Sigmoid colon (tissue), 7 donors: ENCODE results near the gene AFAP1. TPM values are rescaled to one million over a fixed set of nuclear protein-coding genes. Genes with fewer than 3 reads are reported as not detected.

Experiments
- DNase-seq: peaks from one replicate; pipeline ENCODE4 v3.0.0-alpha.2; 2019
- H3K27ac ChIP-seq, 4 donors: fragments of 200-600 bp; sonication (generic); one replicate each; pipeline ENCODE4 v1.5.1; 2016 to 2019; ENCODE audit warnings: mild to moderate bottlenecking in 1 of 4
- H3K27me3 ChIP-seq, 3 donors: fragments of 200-600 bp; sonication (generic); one replicate each; pipeline ENCODE4 v1.5.1; 2019; ENCODE audit warnings: mild to moderate bottlenecking in 1 of 3
- H3K36me3 ChIP-seq, 4 donors: fragments of 200-600 bp; sonication (generic); one replicate each; pipeline ENCODE4 v1.5.1; 2016 to 2019
- H3K4me1 ChIP-seq, 4 donors: fragments of 200-600 bp; sonication (generic); one replicate each; pipeline ENCODE4 v1.5.1; 2017 to 2019
- H3K4me3 ChIP-seq, 4 donors: fragments of 200-600 bp; sonication (generic); one replicate each; pipeline ENCODE4 v1.5.1; 2017 to 2019; ENCODE audit warnings: mild to moderate bottlenecking in 2 of 4, moderate library complexity in 1 of 4
- H3K9me3 ChIP-seq, 4 donors: fragments of 200-600 bp in 3 of 4; sonication (generic) in 3 of 4; one replicate each; pipeline versions ENCODE4 v1.5.1 to v1.6.1; 2013 to 2019
- EP300 ChIP-seq, 4 donors: sonication (generic); formaldehyde crosslinking; IDR thresholded peaks; one replicate each; pipeline ENCODE4 v1.6.1; 2017; ENCODE audit warnings: antibody characterized with exemption in 4 of 4
- POLR2A ChIP-seq, 2 donors: fragments of 450-650 bp; IDR thresholded peaks; one replicate each; pipeline ENCODE4 v1.6.1; 2016; ENCODE audit warnings: antibody characterized with exemption in 2 of 2, mild to moderate bottlenecking in 2 of 2, moderate library complexity in 2 of 2
- POLR2AphosphoS5 ChIP-seq, 4 donors: sonication (generic); formaldehyde crosslinking; IDR thresholded peaks; one replicate each; pipeline ENCODE4 v1.6.1; 2017; ENCODE audit warnings: antibody characterized with exemption in 4 of 4
- WGBS, 2 donors: extraction: QIAGEN DNeasy Blood & Tissue Kit; methylation state at CpG; one replicate each; pipeline ENCODE4 v1.1.7; 2013; 5-methylcytosine and 5-hydroxymethylcytosine counted together
- intact Hi-C: fragments of 100-400 bp; cut with DNase I; formaldehyde crosslinking; loops from one replicate; pipeline ENCODE4 v1.15.1; 2023
- polyA plus RNA-seq, 3 donors: library from polyadenylated mRNA; stranded (reverse); fragments of 200-250 nt; gene quantifications; one replicate each; pipeline ENCODE4 v1.2.3, GENCODE V29; 2013
- total RNA-seq, 4 donors: library from RNA; depleted of rRNA; stranded (reverse); fragments of >200 nt; gene quantifications; one replicate each; pipeline ENCODE4 v1.1.0, GENCODE V29; 2016
- TF ChIP-seq, protein P1 (sequence below), 4 experiments: fragments of 450-650 bp in 3 of 4; fragments of 200-600 bp in 1 of 4; IDR thresholded peaks; one replicate each; pipeline ENCODE4 v1.5.1; 2016 to 2019; ENCODE audit warnings: antibody characterized with exemption in 4 of 4, mild to moderate bottlenecking in 3 of 4, moderate library complexity in 2 of 4
- donor health status: healthy with polysubstance abuse.
- donor health status: Bipolar disorder and iron deficiency.
- donor health status: healthy.

Gene AFAP1
- total and polyA plus RNA-seq, 7 donors: 7.6 to 51.3 (median 24.0) TPM

DNA sequence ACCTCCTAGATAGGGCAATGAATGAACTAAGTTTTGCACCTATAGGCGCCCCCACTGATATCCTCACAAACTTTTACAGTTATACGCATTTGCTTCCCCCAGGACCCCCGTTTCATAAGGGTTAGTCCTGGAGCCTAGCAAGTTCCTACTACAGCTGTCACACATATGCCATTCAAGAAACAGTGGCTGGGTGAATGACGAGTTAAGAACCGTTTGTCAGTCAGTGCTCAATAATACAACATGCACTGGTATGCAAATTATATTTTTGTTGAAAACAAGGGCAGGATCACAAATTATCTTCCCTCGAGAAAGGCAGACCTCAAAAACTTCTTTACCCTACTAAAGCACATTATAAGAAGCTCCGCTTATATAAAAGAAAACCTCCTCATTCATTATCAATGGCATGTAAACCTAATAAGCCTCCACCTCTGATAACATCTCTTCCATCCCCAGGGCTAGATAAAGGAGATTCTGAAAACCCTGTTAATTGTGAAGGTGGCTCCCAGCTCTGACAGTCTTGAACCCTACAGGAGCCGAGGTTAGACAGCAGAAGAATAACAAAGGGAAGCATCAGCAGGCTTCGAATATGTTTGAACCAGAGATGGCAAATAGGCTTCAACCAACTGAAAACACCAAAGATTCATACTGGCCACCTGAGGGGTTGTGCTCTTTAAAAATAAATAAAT, 40.3 kb downstream of the AFAP1 start:
- Histone ChIP-seq H3K9me3 (no peaks in the 10 kb centered on the region), H3K27ac (peak overlapping the region in 2 of 4 donors; percentile 85 to 94), H3K4me3 (no peak overlapping the region), H3K27me3 (no peaks in the 10 kb centered on the region), H3K4me1 (peaks cover 0 to 91% (median 79%) of the 10 kb centered on the region in 4 donors), H3K36me3 (no peaks in the 10 kb centered on the region)
- TF ChIP-seq POLR2AphosphoS5 (IDR thresholded peaks at IDR 0.05) (no peak), POLR2A (IDR thresholded peaks at IDR 0.05) (no peak), EP300 (IDR thresholded peaks at IDR 0.05) (no peak)
- TF ChIP-seq, protein P1, sequence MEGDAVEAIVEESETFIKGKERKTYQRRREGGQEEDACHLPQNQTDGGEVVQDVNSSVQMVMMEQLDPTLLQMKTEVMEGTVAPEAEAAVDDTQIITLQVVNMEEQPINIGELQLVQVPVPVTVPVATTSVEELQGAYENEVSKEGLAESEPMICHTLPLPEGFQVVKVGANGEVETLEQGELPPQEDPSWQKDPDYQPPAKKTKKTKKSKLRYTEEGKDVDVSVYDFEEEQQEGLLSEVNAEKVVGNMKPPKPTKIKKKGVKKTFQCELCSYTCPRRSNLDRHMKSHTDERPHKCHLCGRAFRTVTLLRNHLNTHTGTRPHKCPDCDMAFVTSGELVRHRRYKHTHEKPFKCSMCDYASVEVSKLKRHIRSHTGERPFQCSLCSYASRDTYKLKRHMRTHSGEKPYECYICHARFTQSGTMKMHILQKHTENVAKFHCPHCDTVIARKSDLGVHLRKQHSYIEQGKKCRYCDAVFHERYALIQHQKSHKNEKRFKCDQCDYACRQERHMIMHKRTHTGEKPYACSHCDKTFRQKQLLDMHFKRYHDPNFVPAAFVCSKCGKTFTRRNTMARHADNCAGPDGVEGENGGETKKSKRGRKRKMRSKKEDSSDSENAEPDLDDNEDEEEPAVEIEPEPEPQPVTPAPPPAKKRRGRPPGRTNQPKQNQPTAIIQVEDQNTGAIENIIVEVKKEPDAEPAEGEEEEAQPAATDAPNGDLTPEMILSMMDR (IDR thresholded peaks at IDR 0.05): no peak
- no peak for DNase-seq
- intact Hi-C loops: no loop called here
- WGBS, 2 donors: 69 to 72% methylated on average over 9 of the region's 9 CpGs

DNA sequence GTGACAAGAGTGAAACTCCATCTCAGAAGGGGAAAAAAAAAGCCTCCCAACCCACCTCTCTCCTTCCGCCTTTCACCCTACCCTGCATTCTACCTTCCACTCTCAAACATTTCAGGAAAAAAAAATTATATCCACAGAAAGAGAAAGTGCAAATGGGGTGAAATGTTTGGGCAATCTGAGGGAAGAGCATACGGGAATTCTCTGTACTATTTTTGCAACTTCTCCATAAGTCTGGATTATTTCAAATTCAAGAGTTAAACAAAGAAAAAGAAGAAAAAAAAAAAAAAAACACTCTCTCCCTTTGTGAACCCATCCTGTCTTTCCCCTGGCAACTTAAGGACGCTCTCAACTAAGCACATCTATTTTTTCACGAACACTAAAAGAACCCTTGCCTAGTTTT, 41.3 kb downstream of the AFAP1 start:
- Histone ChIP-seq H3K4me3 (no peak overlapping the region), H3K9me3 (no peaks in the 10 kb centered on the region), H3K4me1 (peaks cover 0 to 89% (median 77%) of the 10 kb centered on the region in 4 donors), H3K27me3 (no peaks in the 10 kb centered on the region), H3K36me3 (no peaks in the 10 kb centered on the region), H3K27ac (peak overlapping the region; percentile 53 to 94 (median 76))
- intact Hi-C loops: no loop called here
- DNase-seq: no peak
- WGBS, 2 donors: 79 to 89% methylated on average over 4 of the region's 4 CpGs
- TF ChIP-seq, protein P1 (IDR thresholded peaks at IDR 0.05): no peak
- TF ChIP-seq POLR2AphosphoS5 (IDR thresholded peaks at IDR 0.05) (peak in 3 of 4 donors; percentile 54 to 75 (median 54)), POLR2A (IDR thresholded peaks at IDR 0.05) (no peak), EP300 (IDR thresholded peaks at IDR 0.05) (peak in 1 of 4 donors; percentile 74)

DNA sequence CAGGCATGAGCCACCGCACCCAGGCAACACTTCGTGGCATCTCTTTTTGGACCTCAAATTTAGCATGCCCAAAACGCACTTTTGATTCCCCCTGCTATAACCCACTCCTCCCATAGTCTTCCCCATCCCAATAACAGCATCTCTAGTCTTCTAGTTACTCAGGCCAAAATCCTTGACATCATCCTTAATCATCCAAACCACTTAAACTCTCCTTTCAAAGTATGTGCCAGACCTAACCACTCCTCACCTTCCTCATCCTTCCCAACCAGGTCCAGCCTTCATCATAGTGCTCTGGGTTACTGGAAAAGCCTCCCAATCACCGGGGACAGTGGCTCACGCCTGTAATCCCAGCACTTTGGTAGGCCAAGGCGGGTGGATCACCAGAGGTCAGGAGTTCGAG, 41.9 kb downstream of the AFAP1 start:
- TF ChIP-seq POLR2AphosphoS5 (IDR thresholded peaks at IDR 0.05) (no peak), POLR2A (IDR thresholded peaks at IDR 0.05) (no peak), EP300 (IDR thresholded peaks at IDR 0.05) (no peak)
- TF ChIP-seq, protein P1 (IDR thresholded peaks at IDR 0.05): no peak
- 94 to 96% methylated on average over 7 of the region's 7 CpGs for WGBS, 2 donors
- no peak for DNase-seq
- Histone ChIP-seq H3K4me3 (no peak overlapping the region), H3K9me3 (no peaks in the 10 kb centered on the region), H3K27me3 (no peaks in the 10 kb centered on the region), H3K27ac (peak overlapping the region; percentile 53 to 94 (median 76)), H3K4me1 (peaks cover 0 to 86% (median 74%) of the 10 kb centered on the region in 4 donors), H3K36me3 (no peaks in the 10 kb centered on the region)
- intact Hi-C loops: no loop called here

DNA sequence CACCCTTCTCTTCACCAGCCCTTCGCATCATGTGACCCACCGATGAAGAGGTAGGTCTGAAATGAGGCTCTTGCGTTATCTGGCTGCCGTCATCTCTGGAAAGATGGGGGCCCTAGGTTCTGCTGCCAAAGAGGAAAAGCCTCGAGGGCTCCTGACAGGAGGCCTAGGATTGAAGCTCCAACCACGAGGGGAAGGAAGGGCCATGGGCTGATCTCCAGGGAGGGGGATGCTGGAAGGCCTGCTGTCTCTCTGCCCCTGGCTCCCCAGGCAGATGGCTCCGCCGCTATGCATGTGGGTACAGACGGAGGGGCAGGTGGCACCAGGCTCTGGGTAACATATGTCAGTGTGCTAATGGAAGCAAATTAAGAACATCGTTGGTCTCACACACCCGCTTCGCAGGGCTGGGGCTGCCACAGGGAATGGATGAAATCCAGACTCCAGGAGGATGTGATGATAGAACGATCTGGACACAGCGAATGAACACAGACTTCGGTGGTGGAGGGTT, 44.9 kb downstream of the AFAP1 start:
- no peak for DNase-seq
- H3K27me3 ChIP-seq: no peaks in the 10 kb centered on the region
- peak overlapping the region in 3 of 4 donors; percentile 75 to 85 (median 81) for H3K27ac ChIP-seq
- intact Hi-C loops: no loop called here
- peaks cover 0 to 86% (median 73%) of the 10 kb centered on the region in 4 donors for H3K4me1 ChIP-seq
- no peaks in the 10 kb centered on the region for H3K9me3 ChIP-seq
- no peak overlapping the region for H3K4me3 ChIP-seq
- 84 to 93% methylated on average over 15 of the region's 15 CpGs for WGBS, 2 donors
- TF ChIP-seq EP300 (IDR thresholded peaks at IDR 0.05) (no peak), POLR2AphosphoS5 (IDR thresholded peaks at IDR 0.05) (peak in 2 of 4 donors; percentile 49 to 68), POLR2A (IDR thresholded peaks at IDR 0.05) (no peak)
- TF ChIP-seq, protein P1 (IDR thresholded peaks at IDR 0.05): no peak
- no peaks in the 10 kb centered on the region for H3K36me3 ChIP-seq
